RWPE2 (cell line): ENCODE results near the gene CHST14.

Experiments used
- ATAC-seq: fragments of 200-7000 bp; cut with Tn5 transposase; 3 replicates; pipeline ENCODE4 v1.9.1; 2021; ENCODE audit warnings: low read depth
- DNase-seq: peaks from one replicate; pipeline ENCODE4 v3.0.0-alpha.2; 2020; ENCODE audit warnings: low spot score
- H3K27ac ChIP-seq: fragments of 450-650 bp; 2 replicates; pipeline ENCODE4 v1.5.1; 2017; ENCODE audit warnings: mild to moderate bottlenecking; ENCODE audit not compliant: poor library complexity, severe bottlenecking
- H3K27me3 ChIP-seq: fragments of 250-450 bp; sonication (Bioruptor Pico); 2 replicates; pipeline ENCODE4 v1.5.1; 2021; ENCODE audit warnings: mild to moderate bottlenecking, moderate library complexity; ENCODE audit not compliant: insufficient read depth, poor library complexity, severe bottlenecking
- H3K36me3 ChIP-seq: fragments of 250-450 bp; sonication (Bioruptor Pico); 2 replicates; pipeline ENCODE4 v1.5.1; 2020; ENCODE audit warnings: low read depth, mild to moderate bottlenecking, moderate library complexity
- H3K4me1 ChIP-seq: fragments of 250-450 bp; sonication (Bioruptor Pico); 2 replicates; pipeline ENCODE4 v1.5.1; 2021; ENCODE audit warnings: mild to moderate bottlenecking, moderate library complexity; ENCODE audit not compliant: insufficient read depth, poor library complexity, severe bottlenecking
- H3K4me3 ChIP-seq: fragments of 250-450 bp; sonication (Bioruptor Pico); 2 replicates; pipeline ENCODE4 v1.5.1; 2021; ENCODE audit warnings: mild to moderate bottlenecking, moderate library complexity; ENCODE audit not compliant: severe bottlenecking
- H3K9me3 ChIP-seq: fragments of 250-450 bp; sonication (Bioruptor Pico); 2 replicates; pipeline ENCODE4 v1.5.1; 2021; ENCODE audit warnings: mild to moderate bottlenecking, moderate library complexity; ENCODE audit not compliant: severe bottlenecking
- TF ChIP-seq, protein P1 (sequence below): fragments of 450-650 bp; IDR thresholded peaks from one replicate; pipeline ENCODE4 v1.5.1; 2017; ENCODE audit warnings: mild to moderate bottlenecking, moderate library complexity; ENCODE audit not compliant: poor library complexity, severe bottlenecking

The CHST14 gene

GRCh38 chr15:40501487-40501886 lies 30.7 kb downstream of the CHST14 start:
- ATAC-seq: peak; percentile 60
- Histone ChIP-seq H3K27ac (peak overlapping the region; percentile 65), H3K4me3 (no peak overlapping the region), H3K9me3 (no peaks in the 10 kb centered on the region), H3K4me1 (peaks cover 23% of the 10 kb centered on the region), H3K36me3 (no peaks in the 10 kb centered on the region), H3K27me3 (no peaks in the 10 kb centered on the region)
- no peak for DNase-seq
- TF ChIP-seq, protein P1, sequence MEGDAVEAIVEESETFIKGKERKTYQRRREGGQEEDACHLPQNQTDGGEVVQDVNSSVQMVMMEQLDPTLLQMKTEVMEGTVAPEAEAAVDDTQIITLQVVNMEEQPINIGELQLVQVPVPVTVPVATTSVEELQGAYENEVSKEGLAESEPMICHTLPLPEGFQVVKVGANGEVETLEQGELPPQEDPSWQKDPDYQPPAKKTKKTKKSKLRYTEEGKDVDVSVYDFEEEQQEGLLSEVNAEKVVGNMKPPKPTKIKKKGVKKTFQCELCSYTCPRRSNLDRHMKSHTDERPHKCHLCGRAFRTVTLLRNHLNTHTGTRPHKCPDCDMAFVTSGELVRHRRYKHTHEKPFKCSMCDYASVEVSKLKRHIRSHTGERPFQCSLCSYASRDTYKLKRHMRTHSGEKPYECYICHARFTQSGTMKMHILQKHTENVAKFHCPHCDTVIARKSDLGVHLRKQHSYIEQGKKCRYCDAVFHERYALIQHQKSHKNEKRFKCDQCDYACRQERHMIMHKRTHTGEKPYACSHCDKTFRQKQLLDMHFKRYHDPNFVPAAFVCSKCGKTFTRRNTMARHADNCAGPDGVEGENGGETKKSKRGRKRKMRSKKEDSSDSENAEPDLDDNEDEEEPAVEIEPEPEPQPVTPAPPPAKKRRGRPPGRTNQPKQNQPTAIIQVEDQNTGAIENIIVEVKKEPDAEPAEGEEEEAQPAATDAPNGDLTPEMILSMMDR: no peak

DNA sequence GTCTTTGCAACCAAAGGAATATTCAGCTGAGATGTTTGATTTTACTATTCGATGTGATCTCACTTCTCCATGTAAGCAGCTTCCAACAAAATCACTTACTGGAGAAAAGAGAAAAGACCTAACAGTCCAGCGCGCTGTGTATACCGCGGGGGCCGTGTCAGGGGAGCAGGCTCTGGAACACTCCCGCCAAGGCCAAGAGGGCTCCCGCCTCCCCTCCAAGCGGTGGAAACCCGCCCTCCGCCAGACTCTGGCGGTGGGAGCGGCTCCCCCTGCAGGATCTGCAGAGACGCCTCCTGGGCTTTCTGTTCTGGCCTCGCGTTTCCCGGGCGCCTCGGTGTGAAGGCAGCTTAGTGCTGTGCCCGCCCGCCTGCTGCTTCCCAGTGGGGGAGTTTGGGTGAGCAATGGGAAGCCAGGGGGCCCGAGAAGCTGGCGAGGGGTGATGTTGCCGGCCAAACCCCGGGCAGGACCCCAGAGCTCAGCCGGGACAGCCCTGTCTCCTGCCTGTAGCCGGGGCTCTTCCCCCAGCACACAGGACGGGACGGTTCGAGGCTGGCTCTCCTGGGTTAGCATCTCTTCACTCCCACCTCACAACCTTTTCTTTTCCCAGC lies 36.3 kb downstream of the CHST14 start:
- H3K27me3 ChIP-seq: no peaks in the 10 kb centered on the region
- H3K4me3 ChIP-seq: no peak overlapping the region
- TF ChIP-seq, protein P1: peak; percentile 98
- no peaks in the 10 kb centered on the region for H3K36me3 ChIP-seq
- ATAC-seq (peak; percentile 85), DNase-seq (peak; percentile 82)
- no peak overlapping the region for H3K27ac ChIP-seq
- no peaks in the 10 kb centered on the region for H3K9me3 ChIP-seq
- H3K4me1 ChIP-seq: peaks cover 2% of the 10 kb centered on the region

GRCh38 chr15:40508216-40508615 lies 37.4 kb downstream of the CHST14 start:
- H3K4me1 ChIP-seq: peaks cover 4% of the 10 kb centered on the region
- H3K27ac ChIP-seq: no peak overlapping the region
- TF ChIP-seq, protein P1: no peak
- H3K4me3 ChIP-seq: no peak overlapping the region
- no peaks in the 10 kb centered on the region for H3K9me3 ChIP-seq
- no peak for ATAC-seq
- DNase-seq: no peak
- H3K36me3 ChIP-seq: no peaks in the 10 kb centered on the region
- no peaks in the 10 kb centered on the region for H3K27me3 ChIP-seq

- no peaks in the 10 kb centered on the region for H3K27me3 ChIP-seq
- H3K4me3 ChIP-seq: no peak overlapping the region
- TF ChIP-seq, protein P1: no peak
- peaks cover 4% of the 10 kb centered on the region for H3K4me1 ChIP-seq
- ATAC-seq (no peak), DNase-seq (no peak)
- no peaks in the 10 kb centered on the region for H3K9me3 ChIP-seq
- H3K27ac ChIP-seq: no peak overlapping the region
- H3K36me3 ChIP-seq: no peaks in the 10 kb centered on the region
These were observed 39.4 kb downstream of the CHST14 start for GRCh38 chr15:40510201-40510600.

GRCh38 chr15:40511093-40511471 lies 40.3 kb downstream of the CHST14 start:
- H3K27ac ChIP-seq: no peak overlapping the region
- no peaks in the 10 kb centered on the region for H3K9me3 ChIP-seq
- H3K4me1 ChIP-seq: peaks cover 4% of the 10 kb centered on the region
- H3K4me3 ChIP-seq: peak overlapping the region; percentile 21
- DNase-seq (no peak), ATAC-seq (no peak)
- H3K36me3 ChIP-seq: no peaks in the 10 kb centered on the region
- TF ChIP-seq, protein P1: no peak
- H3K27me3 ChIP-seq: no peaks in the 10 kb centered on the region
